CD1c-positive myeloid dendritic cell (primary cell): ENCODE measurements around the gene FAM120A.

Experiments
- DNase-seq: peaks from one replicate; pipeline ENCODE4 v3.0.0-alpha.2; 2016; ENCODE audit errors: extremely low spot score

FAM120A gene

GRCh38 chr9:93594041-93594756, 142.7 kb downstream of the FAM120A start:
- DNase-seq = no peak

- DNase-seq = no peak
Measured at GRCh38 chr9:93595461-93595860, 144.0 kb downstream of the FAM120A start.

DNA sequence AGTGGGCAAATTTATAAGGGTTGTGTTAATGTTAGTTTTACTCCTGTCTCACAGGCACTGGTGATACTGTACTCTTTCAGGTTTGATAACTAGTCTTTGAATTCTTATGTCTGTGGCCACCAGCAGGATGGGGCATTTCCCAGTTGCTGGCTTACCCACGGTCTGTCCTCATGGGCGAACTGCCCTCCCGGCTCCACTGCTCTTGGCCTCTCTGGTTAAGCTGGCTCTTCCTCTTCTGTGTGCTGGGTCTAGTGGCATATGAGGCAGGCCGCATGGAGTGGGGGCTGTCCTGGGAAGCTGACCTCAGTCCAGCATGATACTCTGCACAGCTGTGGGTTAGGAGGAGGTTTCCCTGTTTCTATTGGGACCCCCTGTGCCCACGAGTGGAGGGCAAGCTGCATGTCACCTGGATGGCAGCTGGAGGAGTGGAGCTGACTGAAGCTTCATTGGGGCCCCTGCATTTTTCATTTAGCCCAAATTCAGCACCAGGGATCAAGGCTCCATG, 144.4 kb downstream of the FAM120A start:
- DNase-seq = no peak

- DNase-seq = no peak
Measured at GRCh38 chr9:93596399-93596798, 144.9 kb downstream of the FAM120A start.

DNA sequence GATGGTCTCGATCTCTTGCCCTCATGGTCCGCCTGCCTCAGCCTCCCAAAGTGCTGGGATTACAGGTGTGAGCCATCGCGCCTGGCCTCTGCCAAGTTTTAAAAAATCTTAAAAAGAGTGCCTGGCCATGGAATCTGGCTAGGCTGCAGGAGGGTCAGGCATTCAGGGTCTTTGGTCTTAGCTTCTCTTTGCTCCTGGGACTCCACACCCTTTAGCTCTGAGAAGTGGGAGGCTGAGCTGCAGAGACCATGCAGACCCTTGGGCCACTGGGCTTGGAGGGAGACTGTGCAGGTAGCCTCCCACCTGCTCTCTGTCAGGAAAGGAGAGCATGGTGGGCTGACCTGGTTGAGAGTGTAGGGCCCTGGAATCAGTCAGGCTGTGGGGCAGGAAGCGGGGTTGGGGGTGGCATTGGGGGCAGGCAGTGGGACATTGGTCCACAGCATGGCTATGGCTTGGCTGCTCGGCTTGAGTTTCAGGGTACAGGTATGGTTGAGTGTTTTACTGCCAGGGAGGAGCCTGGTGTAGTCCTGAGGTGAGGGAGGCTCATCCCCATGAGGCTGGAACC, 145.7 kb downstream of the FAM120A start:
- DNase-seq = no peak

DNA sequence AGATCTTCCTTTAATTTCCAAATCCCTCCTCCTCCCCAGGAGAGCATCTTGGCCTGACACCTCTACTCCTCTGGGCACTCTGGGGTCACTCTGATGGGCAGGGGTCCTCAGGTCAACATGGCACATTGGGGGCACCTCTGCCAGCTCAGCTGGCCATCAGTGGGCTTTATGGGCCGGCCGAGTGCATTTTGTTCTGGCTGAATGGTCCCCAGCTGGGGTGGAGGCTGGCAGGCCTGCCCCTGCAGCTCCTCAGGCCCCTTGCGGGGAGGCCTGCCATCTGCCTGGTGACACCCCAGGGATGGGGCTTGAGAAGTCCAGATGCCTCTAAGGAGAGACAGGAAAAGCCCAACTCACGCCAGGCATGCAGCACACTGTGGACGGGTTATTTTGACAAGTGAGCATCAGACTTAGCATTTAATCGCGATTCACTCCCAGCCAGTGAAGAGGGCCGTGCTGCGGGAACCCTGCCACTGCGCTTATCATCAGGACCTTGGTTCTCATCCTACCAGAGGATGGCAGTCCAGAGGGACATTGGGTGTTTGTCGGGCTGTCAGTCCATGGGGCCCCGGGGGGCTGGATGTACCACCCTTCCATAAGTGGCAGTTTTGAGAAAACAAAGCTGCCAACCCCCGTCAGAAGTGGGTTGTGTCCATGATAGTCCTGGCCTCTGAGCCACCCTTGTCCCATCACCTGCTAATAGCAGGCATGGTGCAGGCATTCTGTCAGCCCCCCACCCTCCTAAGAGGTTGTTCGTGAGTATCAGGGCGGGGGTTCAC, 146.6 kb downstream of the FAM120A start:
- no peak for DNase-seq

GRCh38 chr9:93598647-93599241, 147.3 kb downstream of the FAM120A start:
- DNase-seq = no peak

- no peak for DNase-seq
Measured at GRCh38 chr9:93599571-93600403, 148.3 kb downstream of the FAM120A start.

DNA sequence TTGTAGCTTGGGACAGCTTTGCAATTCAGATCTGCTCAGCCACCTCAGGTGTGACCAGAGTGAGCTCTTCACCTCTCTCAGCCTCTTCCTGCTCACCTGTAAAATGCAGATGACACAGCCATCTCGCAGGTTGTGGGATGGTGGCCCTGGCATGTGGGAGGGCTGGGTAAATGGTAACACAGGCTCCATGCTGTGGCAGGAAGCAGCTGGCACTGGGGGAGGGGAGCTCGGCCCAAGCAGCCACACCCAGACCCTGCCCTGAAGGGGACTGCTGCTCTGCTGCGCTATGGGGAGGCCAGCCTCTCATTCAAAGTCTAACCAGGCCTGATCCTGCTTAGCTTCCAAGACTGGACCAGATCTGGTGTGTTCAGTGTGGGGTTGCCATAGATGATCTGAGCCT, 149.0 kb downstream of the FAM120A start:
- DNase-seq = no peak

- DNase-seq = no peak
Measured at GRCh38 chr9:93601063-93601462, 149.6 kb downstream of the FAM120A start.

DNA sequence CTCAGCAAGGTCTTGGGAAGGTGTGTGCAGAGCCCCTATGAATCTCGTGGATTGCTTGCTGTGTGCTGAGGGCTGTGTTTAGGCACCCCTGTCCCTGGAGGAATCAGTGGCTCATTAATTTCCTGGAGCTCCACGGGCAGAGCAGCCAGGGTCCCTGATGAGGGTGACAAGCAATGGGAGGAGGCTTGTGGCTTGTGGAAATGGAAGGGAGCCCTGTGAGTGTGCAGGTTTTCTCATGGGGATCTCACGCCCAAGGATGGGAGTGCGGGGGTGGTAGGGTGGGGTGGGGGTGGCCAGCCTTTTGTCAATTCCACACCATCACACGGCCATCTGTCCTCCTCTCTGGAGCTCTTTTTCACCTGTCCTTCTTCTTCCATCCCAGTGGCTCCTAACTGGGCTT, 150.2 kb downstream of the FAM120A start:
- no peak for DNase-seq

DNA sequence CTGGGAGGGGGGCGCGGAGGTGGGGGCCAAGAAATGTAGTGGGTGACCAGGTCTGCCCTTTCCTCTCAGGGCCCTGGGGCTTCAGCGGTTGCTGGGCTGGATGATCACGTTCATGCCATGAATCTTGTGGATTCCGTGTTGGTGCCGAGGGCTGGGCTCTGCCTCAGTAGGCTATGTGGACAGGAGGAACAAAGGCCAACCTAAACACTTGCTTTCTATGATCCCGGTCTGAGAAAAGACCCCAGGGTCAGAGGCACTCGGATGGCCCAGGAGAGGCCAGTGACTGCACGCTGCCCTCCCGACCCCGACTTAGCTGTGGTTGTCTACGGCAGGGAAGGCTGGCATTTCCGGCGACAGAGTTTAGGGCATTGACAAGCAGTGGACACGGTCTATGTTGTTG, 151.5 kb downstream of the FAM120A start:
- DNase-seq = no peak

GRCh38 chr9:93603906-93604326, 152.4 kb downstream of the FAM120A start:
- no peak for DNase-seq

- DNase-seq = no peak
Measured at GRCh38 chr9:93606187-93606586, 154.7 kb downstream of the FAM120A start.

DNA sequence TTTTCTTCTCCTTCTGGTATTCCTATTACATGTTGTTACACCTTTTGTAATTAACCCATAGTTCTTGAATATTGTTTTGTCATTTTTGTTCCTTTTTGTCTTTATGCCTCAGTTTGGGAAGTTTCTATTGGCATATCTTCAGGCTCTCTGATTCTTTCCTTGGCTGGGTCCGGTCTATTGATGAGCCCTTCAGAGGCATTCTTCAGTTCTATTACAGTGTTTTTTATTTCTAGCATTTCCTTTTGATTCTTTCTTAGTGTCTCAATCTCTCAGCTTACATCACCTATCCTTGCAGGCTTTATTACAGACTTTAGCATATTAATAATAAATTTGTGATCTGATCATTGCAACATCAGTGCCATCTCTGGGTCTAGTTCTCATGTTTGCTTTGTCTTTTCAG, 158.7 kb downstream of the FAM120A start:
- DNase-seq = no peak

DNA sequence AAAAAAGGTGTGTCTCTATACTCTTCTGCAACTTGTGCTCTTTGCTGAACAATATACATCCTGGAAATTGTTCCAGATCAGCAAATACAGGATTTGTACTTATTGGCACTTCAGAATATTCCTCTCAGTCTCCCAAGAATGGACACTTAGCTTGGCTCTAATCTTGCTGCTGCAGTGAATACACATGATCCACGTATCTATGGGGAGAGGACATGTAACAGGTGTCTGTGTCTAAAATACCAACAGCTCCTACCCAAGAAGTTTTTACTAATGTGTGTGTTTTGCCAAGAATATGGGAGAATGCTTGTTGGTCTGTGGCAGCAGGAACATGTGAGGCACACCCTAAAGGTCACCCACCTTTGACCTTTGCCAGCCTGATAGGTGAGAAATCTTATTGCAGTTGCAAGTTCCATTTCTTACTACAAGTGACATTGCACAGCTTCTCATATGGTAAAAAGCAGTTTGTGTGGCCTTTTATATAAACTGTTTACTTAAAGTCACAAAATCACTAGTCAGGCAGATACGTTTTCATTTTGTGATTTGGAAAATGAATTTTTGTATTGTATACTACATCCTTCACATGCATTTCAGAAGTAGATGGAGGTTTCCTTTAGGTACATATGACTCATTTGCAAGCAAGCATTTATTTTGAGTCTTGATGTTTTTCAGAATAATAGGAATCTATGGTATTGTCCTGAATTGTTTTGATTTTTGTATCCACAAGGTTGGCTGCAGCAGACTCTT, 160.7 kb downstream of the FAM120A start:
- DNase-seq = no peak

GRCh38 chr9:93612796-93613154, 161.3 kb downstream of the FAM120A start:
- no peak for DNase-seq

DNA sequence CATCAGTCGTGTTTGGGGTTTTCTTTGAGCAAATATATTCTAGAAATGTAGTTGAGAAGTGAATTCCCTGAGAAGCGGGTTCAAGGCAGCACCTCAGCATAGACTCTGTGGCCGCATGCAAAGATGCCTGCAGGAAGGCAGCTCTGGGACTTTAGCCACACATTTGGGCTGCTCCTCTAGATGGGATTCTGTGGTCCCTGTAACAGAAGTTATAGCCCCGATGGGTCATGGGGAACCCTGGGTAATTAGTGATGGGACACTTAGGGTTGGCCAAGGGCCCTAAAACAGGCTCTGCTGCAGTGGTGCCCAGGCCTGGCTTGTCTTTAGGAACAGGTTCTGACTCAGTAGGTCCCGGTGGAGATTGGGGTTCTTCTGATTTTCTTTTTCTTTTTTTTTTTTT, 161.7 kb downstream of the FAM120A start:
- DNase-seq = no peak

GRCh38 chr9:93613791-93614190, 162.3 kb downstream of the FAM120A start:
- no peak for DNase-seq

- no peak for DNase-seq
Measured at GRCh38 chr9:93614830-93615468, 163.5 kb downstream of the FAM120A start.
